ENCODE measurements around the gene SEL1L3. TPM values are rescaled to one million over a fixed set of nuclear protein-coding genes. Genes with fewer than 3 reads are reported as not detected.
"Not testable (repeated sequence)": the region's sequence is repeated elsewhere in the genome, so short reads cannot be mapped to it uniquely, and the experiment has no call there.

The SEL1L3 gene
- total RNA-seq, result 6.0 and 10.3 TPM in 2 replicates

DNA sequence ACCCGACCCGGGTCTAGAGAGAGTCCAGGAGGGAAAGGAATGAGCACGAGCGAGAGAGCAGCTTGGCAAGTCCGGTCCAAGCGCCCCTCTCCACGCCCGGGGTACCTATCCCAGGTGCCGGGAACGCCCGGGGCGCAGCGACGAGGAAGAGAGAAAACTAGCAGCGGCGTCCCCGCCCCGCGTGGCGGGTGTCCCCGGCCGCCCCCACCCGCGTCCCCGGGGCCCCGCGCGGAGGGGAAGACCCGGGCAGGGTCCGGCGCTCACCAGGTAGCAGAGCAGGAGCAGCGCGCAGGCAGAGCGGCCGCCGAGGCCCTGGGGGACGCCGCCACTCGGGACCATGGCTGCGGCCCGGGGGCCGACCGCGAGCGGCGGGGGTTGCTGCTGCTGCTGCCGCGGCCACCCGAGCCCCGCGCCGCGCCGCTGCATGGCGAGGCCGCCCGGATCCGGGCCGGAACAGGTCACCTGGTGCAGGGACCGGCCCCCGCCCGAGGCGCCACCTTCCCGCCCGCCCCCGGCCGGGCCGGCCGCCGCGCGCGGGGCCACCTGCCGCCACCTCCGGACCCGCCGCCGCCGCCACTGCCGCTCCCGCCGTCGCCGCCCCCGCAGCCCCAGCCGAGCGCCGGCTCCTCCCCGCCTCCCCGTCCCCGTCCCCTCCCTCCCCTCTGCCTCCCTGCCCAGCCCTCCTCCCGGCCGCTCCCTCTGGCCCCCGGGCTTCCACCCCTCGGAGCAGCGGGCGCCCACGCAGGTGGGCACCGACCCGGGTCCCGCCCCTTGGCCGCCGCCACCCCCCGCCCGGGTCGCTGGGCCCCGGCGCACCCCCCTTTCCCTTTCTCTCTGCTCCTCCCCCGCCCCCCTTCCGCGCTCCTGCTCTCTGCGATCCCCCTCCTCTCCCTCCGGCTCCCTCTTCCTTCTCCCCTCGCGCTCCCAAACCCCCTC is at the start of gene SEL1L3:
SEL1L3 (minus strand) TSS at position 578 of the 936 bp plus-strand sequence; CDS start at position 426, 152 bp downstream.
- no peak for DNase-seq (ENCODE audit: low read depth)
- TF ChIP-seq, protein P1, sequence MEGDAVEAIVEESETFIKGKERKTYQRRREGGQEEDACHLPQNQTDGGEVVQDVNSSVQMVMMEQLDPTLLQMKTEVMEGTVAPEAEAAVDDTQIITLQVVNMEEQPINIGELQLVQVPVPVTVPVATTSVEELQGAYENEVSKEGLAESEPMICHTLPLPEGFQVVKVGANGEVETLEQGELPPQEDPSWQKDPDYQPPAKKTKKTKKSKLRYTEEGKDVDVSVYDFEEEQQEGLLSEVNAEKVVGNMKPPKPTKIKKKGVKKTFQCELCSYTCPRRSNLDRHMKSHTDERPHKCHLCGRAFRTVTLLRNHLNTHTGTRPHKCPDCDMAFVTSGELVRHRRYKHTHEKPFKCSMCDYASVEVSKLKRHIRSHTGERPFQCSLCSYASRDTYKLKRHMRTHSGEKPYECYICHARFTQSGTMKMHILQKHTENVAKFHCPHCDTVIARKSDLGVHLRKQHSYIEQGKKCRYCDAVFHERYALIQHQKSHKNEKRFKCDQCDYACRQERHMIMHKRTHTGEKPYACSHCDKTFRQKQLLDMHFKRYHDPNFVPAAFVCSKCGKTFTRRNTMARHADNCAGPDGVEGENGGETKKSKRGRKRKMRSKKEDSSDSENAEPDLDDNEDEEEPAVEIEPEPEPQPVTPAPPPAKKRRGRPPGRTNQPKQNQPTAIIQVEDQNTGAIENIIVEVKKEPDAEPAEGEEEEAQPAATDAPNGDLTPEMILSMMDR (IDR thresholded peaks at IDR 0.05; ENCODE audit: insufficient read depth, low read depth, low read length), result no peak

GRCh38 chr4:25911356-25911755 is 48.6 kb upstream of the SEL1L3 start:
- no peak for DNase-seq (ENCODE audit: low read depth)
- TF ChIP-seq, protein P1 (IDR thresholded peaks at IDR 0.05; ENCODE audit: insufficient read depth, low read depth, low read length), result no peak

More for the DNA sequence above, at the start of gene SEL1L3:
- H3K4me3 ChIP-seq (ENCODE audit: low read depth, low read length), result peak within 1 kb of the TSS; percentile 51

GRCh38 chr4:25908491-25908901 is 45.7 kb upstream of the SEL1L3 start:
- TF ChIP-seq, protein P1 (IDR thresholded peaks at IDR 0.05; ENCODE audit: insufficient read depth, low read depth, low read length), result no peak
- DNase-seq (ENCODE audit: low read depth), result peak; percentile 92
- no peak overlapping the region for H3K4me3 ChIP-seq (ENCODE audit: low read depth, low read length)

More at GRCh38 chr4:25911356-25911755, 48.6 kb upstream of the SEL1L3 start:
- no peak overlapping the region for H3K4me3 ChIP-seq (ENCODE audit: low read depth, low read length)

DNA sequence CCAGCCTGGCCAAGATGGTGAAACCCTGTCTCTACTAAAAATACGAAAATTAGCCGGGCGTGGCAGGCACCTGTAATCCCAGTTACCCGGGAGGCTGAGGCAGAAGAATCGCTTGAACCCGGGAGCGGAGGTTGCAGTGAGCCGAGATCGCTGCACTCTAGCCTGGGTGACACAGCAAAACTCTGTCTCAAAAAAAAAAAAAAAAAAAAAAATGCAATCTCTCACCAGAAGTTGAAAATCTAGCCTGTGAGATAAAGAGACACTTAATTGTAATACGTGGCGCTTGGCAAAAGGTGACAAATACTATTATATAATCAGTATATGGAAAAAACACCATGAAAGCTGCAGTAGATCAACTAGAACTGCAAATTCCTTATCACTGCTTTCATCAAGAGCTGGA is 43.3 kb upstream of the SEL1L3 start:
- H3K4me3 ChIP-seq (ENCODE audit: low read depth, low read length); DNase-seq (ENCODE audit: low read depth): not testable (repeated sequence)

GRCh38 chr4:25905371-25905770 is 42.6 kb upstream of the SEL1L3 start:
- no peak for DNase-seq (ENCODE audit: low read depth)
- TF ChIP-seq, protein P1 (IDR thresholded peaks at IDR 0.05; ENCODE audit: insufficient read depth, low read depth, low read length), result no peak
- no peak overlapping the region for H3K4me3 ChIP-seq (ENCODE audit: low read depth, low read length)

DNA sequence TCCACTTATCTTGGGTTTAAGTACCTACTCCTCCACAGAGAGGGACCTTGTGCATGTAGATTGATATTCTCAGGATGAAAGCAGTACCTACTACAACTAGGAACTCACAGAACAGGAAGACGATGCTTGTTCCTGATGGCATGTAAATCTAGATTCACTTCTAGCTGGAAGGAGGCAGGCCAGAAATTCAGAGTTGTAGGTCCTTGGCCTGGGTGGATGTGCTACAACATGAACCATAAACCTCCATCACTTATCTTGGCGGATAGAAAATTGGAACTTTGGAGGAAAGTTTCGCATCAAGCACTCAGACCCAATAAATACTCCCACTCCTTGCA is 41.9 kb upstream of the SEL1L3 start:
- TF ChIP-seq, protein P1 (IDR thresholded peaks at IDR 0.05; ENCODE audit: insufficient read depth, low read depth, low read length), result no peak

DNA sequence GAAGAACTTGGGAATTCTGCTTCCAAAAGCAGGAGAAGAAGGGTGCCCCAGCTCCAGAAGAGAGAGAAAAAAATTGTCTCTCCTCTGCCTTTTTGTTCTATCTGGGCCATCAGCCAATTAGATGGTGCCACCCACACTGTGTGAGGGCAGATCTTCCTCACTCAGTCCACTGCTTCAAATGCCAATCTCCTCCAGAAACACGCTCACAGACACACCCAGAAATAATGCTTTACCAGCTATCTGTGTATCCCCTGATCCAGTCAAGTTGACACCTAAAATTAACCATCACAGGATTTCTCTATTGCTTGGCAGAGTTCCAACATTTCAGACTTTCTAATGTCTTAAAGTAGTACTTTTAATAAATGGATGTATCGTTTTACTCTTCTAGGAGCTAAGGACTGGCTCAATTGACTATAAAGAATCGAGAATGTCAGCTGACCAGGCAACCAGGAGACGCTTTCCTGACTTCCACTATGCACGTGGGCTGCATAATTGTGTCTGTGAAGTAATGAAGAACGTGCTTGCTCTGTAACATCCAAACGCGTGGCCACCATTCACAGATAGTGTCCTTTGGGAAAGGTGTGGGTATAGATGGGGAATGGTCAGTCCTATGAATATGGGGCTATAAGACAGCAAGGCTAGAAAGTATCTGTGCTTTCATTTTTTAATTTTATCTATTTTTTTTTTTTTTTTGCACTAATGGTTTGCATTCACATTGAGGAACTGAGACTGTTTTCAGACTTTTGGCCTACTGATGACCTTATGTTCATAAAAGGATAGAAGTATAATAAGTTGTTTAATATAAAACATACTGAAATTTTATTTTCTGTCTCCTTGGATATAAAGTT is 41.3 kb upstream of the SEL1L3 start:
- no peak for DNase-seq (ENCODE audit: low read depth)
- TF ChIP-seq, protein P1 (IDR thresholded peaks at IDR 0.05; ENCODE audit: insufficient read depth, low read depth, low read length), result no peak
- H3K4me3 ChIP-seq (ENCODE audit: low read depth, low read length), result no peak overlapping the region

More for the DNA sequence above, 41.9 kb upstream of the SEL1L3 start:
- no peak overlapping the region for H3K4me3 ChIP-seq (ENCODE audit: low read depth, low read length)
- no peak for DNase-seq (ENCODE audit: low read depth)
